HCT116 (cell line): ENCODE measurements around the gene SPARC. TPM values are rescaled to one million over a fixed set of nuclear protein-coding genes. Genes with fewer than 3 reads are reported as not detected.

Experiments used
- ATAC-seq: fragments of 200-7000 bp; cut with Tn5 transposase; 2 replicates; pipeline ENCODE4 v1.9.1; 2020; ENCODE audit warnings: mild to moderate bottlenecking, moderate library complexity
- BruUV-seq: library from RNA; stranded (reverse); fragments of 400-500 nt; replicated peaks from 2 replicates; lab custom pipeline; 2021; lab: Mats Ljungman, UMichigan
- CTCF ChIA-PET: fragments of 300-600 bp; sonication (Branson Sonifier 250); formaldehyde crosslinking; loops from one replicate; lab custom pipeline; 2021; ENCODE audit warnings: antibody characterized with exemption; lab: Charles Lee
- POLR2A ChIA-PET: fragments of 300-600, 350-600 bp; sonication (Branson Sonifier 250); formaldehyde crosslinking; loops from one replicate; lab custom pipeline; 2021; ENCODE audit warnings: antibody characterized with exemption; lab: Charles Lee
- RAD21 ChIA-PET, 2 experiments: fragments of 300-600 bp; sonication (Branson Sonifier 250); formaldehyde crosslinking; loops; one replicate each; lab custom pipeline; 2023; ENCODE audit warnings: low total read pairs in 2 of 2; ENCODE audit not compliant: uncharacterized antibody in 2 of 2, unreplicated experiment in 2 of 2, low non-redundant PET in 1 of 2; lab: Charles Lee
- DNase-seq: peaks from one replicate; pipeline ENCODE4 v3.0.0-alpha.2; 2010; ENCODE audit warnings: low read depth, low spot score
- H2AFZ ChIP-seq: fragments of 200-600 bp; shearing (Covaris generic), sonication (generic); 2 replicates; pipeline ENCODE4 v1.6.1; 2017; ENCODE audit warnings: low read depth, mixed run types, mixed read lengths, antibody characterized with exemption, low read length; ENCODE audit not compliant: poor library complexity, severe bottlenecking
- H3K27ac ChIP-seq: 2 replicates; pipeline ENCODE4 v1.5.1; 2012; ENCODE audit warnings: low read depth, low read length
- H3K27me3 ChIP-seq: fragments of 200-600 bp; sonication (generic); 2 replicates; pipeline ENCODE4 v1.6.1; 2016; ENCODE audit warnings: mixed run types, low read length, mixed read lengths; ENCODE audit not compliant: insufficient read depth
- H3K36me3 ChIP-seq, 2 experiments: fragments of 200-500 bp in 1 of 2; fragments of 200-600 bp in 1 of 2; sonication (Bioruptor generic) in 1 of 2; sonication (generic) in 1 of 2; 2 replicates each; pipeline versions ENCODE4 v1.5.1 to v1.6.1; 2014 to 2016; ENCODE audit warnings: low read length in 2 of 2, inconsistent platforms in 1 of 2, mixed read lengths in 1 of 2, mixed run types in 1 of 2; ENCODE audit not compliant: insufficient read depth in 2 of 2, control insufficient read depth in 1 of 2
- H3K4me1 ChIP-seq, 2 experiments: fragments of 200-600 bp in 1 of 2; sonication (generic) in 1 of 2; 2 replicates each; pipeline versions ENCODE4 v1.5.1 to v1.6.1; 2012 to 2017; ENCODE audit warnings: low read length in 2 of 2, inconsistent platforms in 1 of 2, mild to moderate bottlenecking in 1 of 2, mixed read lengths in 1 of 2, mixed run types in 1 of 2, moderate library complexity in 1 of 2; ENCODE audit not compliant: insufficient read depth in 2 of 2, control insufficient read depth in 1 of 2
- H3K4me2 ChIP-seq: fragments of 200-600 bp; sonication (generic); 2 replicates; pipeline ENCODE4 v1.6.1; 2017; ENCODE audit warnings: mixed run types, low read length, mixed read lengths
- H3K4me3 ChIP-seq, 2 experiments: fragments of 200-600 bp in 1 of 2; sonication (generic) in 1 of 2; replicated peaks in 1 of 2; 2 replicates each; pipeline ENCODE4 v1.5.1; 2011 to 2016; ENCODE audit warnings: low read length in 2 of 2, control low read depth in 1 of 2, low read depth in 1 of 2, mild to moderate bottlenecking in 1 of 2, mixed read lengths in 1 of 2, mixed run types in 1 of 2
- H3K79me2 ChIP-seq: fragments of 200-600 bp; sonication (generic); 2 replicates; pipeline ENCODE4 v1.6.1; 2017; ENCODE audit warnings: mild to moderate bottlenecking, mixed run types, low read length, moderate library complexity, mixed read lengths; ENCODE audit not compliant: insufficient read depth
- H3K9ac ChIP-seq: fragments of 200-600 bp; sonication (generic); 2 replicates; pipeline ENCODE4 v1.6.1; 2016; ENCODE audit warnings: low read length, mixed read lengths
- H3K9me2 ChIP-seq: fragments of 200-600 bp; sonication (generic), shearing (Covaris generic); 2 replicates; pipeline ENCODE4 v1.6.1; 2017; ENCODE audit warnings: mixed run types, mild to moderate bottlenecking, moderate library complexity; ENCODE audit not compliant: insufficient read depth
- H3K9me3 ChIP-seq, 2 experiments: fragments of 200-500 bp in 1 of 2; fragments of 200-600 bp in 1 of 2; sonication (Bioruptor generic) in 1 of 2; sonication (generic) in 1 of 2; 2 replicates each; pipeline ENCODE4 v1.6.1; 2014 to 2017; ENCODE audit warnings: low read length in 2 of 2, mixed read lengths in 2 of 2, inconsistent platforms in 1 of 2, low read depth in 1 of 2, mild to moderate bottlenecking in 1 of 2, mixed run types in 1 of 2, moderate library complexity in 1 of 2; ENCODE audit not compliant: control insufficient read depth in 1 of 2, insufficient read depth in 1 of 2
- H4K20me1 ChIP-seq: fragments of 200-600 bp; sonication (generic), shearing (Covaris generic); 2 replicates; pipeline ENCODE4 v1.6.1; 2017; ENCODE audit warnings: mixed run types, mild to moderate bottlenecking, moderate library complexity; ENCODE audit not compliant: insufficient read depth
- CEBPB ChIP-seq: IDR thresholded peaks from 2 replicates; pipeline ENCODE4 v1.6.1; 2012; ENCODE audit warnings: low read depth
- EGR1 ChIP-seq: IDR thresholded peaks from 2 replicates; pipeline ENCODE4 v1.6.1; 2012; ENCODE audit warnings: low read depth
- EZH2phosphoT487 ChIP-seq: fragments of 200-600 bp; IDR thresholded peaks from 2 replicates; pipeline ENCODE4 v1.6.1; 2018; ENCODE audit warnings: antibody characterized with exemption, borderline replicate concordance
- POLR2AphosphoS5 ChIP-seq: IDR thresholded peaks from 2 replicates; pipeline ENCODE4 v1.6.1; 2011; ENCODE audit warnings: mild to moderate bottlenecking, low read depth, low read length, moderate library complexity
- RAD21 ChIP-seq: IDR thresholded peaks from 2 replicates; pipeline ENCODE4 v1.6.1; 2012; ENCODE audit warnings: low read depth, mild to moderate bottlenecking
- SIN3A ChIP-seq: IDR thresholded peaks from 2 replicates; pipeline ENCODE4 v1.6.1; 2012; ENCODE audit warnings: low read depth
- TCF7L2 ChIP-seq: IDR thresholded peaks from 2 replicates; pipeline ENCODE4 v1.7.0; 2011; ENCODE audit warnings: borderline replicate concordance, inconsistent platforms; ENCODE audit not compliant: insufficient read depth, insufficient read length; ENCODE audit errors: extremely low read depth
- YY1 ChIP-seq: IDR thresholded peaks from 2 replicates; pipeline ENCODE4 v1.6.1; 2011; ENCODE audit warnings: low read length, low read depth, moderate library complexity, mild to moderate bottlenecking; ENCODE audit not compliant: insufficient replicate concordance; ENCODE audit errors: extremely low read depth
- ZNF274 ChIP-seq: fragments of 200-500 bp; sonication (Bioruptor generic); IDR thresholded peaks from 2 replicates; pipeline ENCODE4 v1.6.1; 2014; ENCODE audit warnings: mild to moderate bottlenecking, low read depth, low read length, inconsistent platforms
- intact Hi-C: fragments of 100-400 bp; cut with micrococcal nuclease; formaldehyde crosslinking; loops from 2 replicates; pipeline ENCODE4 v1.10.0; 2022
- total RNA-seq: library from RNA; stranded (reverse); gene quantifications from one replicate; pipeline ENCODE4 v1.2.1, GENCODE V29; 2021; ENCODE audit not compliant: unreplicated experiment
- TF ChIP-seq, protein P1 (sequence below), 3 experiments: fragments of 200-600 bp in 1 of 3; sonication (generic) in 1 of 3; IDR thresholded peaks in 2 of 3; conservative IDR thresholded peaks in 1 of 3; 2 replicates each; pipeline ENCODE4 v1.5.1; 2012 to 2017; ENCODE audit warnings: low read depth in 2 of 3, low read length in 2 of 3, antibody characterized with exemption in 1 of 3, borderline replicate concordance in 1 of 3, control low read depth in 1 of 3, mild to moderate bottlenecking in 1 of 3, mixed read lengths in 1 of 3, mixed run types in 1 of 3, moderate library complexity in 1 of 3; ENCODE audit not compliant: insufficient read depth in 1 of 3
- TF ChIP-seq, protein P2 (sequence below): IDR thresholded peaks from 2 replicates; pipeline ENCODE4 v1.6.1; 2011; ENCODE audit warnings: mild to moderate bottlenecking, low read length, moderate library complexity; ENCODE audit not compliant: insufficient replicate concordance; ENCODE audit errors: extremely low read depth

Gene SPARC
- total RNA-seq, 1 experiment from 2014 or later = 3.0 TPM

DNA sequence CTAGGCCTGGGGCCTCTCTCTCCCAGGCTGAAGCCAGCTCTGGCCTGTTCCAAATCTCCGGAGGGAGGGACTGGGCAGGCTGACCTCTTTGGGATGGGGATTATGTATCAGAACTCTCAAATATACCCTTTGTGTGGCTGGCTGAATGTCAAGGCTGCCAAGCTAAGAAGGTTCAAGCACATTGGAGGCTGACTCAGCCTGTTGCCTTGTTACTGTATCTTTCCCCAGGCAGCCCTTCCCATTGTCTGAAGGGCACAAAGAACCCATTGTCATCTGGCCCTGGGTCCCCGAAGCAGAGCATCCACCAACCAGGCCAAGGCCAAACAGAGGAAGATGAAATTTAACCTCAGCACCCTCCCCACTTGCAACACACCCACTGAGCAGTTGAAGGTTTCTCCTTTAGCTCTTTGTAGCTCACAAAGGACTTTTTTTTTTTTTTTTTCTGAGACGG, 7.3 kb upstream of the SPARC start:
- H3K4me2 ChIP-seq = no peak overlapping the region
- ChIA-PET RAD21 (no interaction called here), POLR2A (no interaction called here), CTCF (no interaction called here)
- intact Hi-C loops = no loop called here
- H3K4me1 ChIP-seq = peaks cover 5 to 11% of the 10 kb centered on the region in 2 experiments; a peak in 3 of 4 replicates
- no peak overlapping the region; the same call in 1 of the 2 replicates for H3K27ac ChIP-seq
- H3K9me3 ChIP-seq = no peaks in the 10 kb centered on the region
- no peaks in the 10 kb centered on the region for H3K79me2 ChIP-seq
- no peaks in the 10 kb centered on the region for H4K20me1 ChIP-seq
- no peak for DNase-seq
- H2AFZ ChIP-seq = no peak overlapping the region
- no peak overlapping the region for H3K4me3 ChIP-seq
- H3K9me2 ChIP-seq = no peaks in the 10 kb centered on the region
- TF ChIP-seq TCF7L2 = no peak
- no peak for TF ChIP-seq POLR2AphosphoS5
- TF ChIP-seq CEBPB = no peak
- no peak for TF ChIP-seq EGR1
- TF ChIP-seq ZNF274 = no peak
- TF ChIP-seq, protein P1, sequence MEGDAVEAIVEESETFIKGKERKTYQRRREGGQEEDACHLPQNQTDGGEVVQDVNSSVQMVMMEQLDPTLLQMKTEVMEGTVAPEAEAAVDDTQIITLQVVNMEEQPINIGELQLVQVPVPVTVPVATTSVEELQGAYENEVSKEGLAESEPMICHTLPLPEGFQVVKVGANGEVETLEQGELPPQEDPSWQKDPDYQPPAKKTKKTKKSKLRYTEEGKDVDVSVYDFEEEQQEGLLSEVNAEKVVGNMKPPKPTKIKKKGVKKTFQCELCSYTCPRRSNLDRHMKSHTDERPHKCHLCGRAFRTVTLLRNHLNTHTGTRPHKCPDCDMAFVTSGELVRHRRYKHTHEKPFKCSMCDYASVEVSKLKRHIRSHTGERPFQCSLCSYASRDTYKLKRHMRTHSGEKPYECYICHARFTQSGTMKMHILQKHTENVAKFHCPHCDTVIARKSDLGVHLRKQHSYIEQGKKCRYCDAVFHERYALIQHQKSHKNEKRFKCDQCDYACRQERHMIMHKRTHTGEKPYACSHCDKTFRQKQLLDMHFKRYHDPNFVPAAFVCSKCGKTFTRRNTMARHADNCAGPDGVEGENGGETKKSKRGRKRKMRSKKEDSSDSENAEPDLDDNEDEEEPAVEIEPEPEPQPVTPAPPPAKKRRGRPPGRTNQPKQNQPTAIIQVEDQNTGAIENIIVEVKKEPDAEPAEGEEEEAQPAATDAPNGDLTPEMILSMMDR (IDR thresholded peaks at IDR 0.05 in 2 of 3, conservative IDR thresholded peaks at IDR 0.05 in 1 of 3; ENCODE audit: borderline replicate concordance in 1 of 3, insufficient read depth in 1 of 3, low read depth in 2 of 3, low read length in 2 of 3) = no peak
- BruUV-seq = no TSS peak
- H3K27me3 ChIP-seq = no peaks in the 10 kb centered on the region
- no peaks in the 10 kb centered on the region for H3K36me3 ChIP-seq
- ATAC-seq = peak; percentile 53
- H3K9ac ChIP-seq = no peak overlapping the region

DNA sequence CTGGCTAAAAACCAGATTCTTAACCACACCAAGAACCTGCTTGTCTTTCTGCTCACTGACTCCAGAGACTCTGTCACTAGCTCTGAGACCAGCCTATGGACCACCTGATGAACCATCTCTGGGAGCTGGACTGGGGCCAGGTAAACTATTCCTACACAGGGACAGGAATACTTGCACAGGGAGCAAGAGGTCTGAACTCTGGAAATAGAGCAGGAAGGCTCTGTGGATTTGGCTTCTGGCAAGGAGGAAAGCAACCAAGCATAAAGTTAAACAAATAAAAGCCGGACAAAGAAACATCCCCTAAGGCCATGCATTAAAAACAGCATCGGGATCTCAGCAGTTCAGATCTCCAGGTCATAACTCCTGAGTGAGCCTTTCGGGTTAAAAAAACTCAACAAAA, 5.6 kb upstream of the SPARC start:
- DNase-seq (no peak), ATAC-seq (no peak)
- CTCF ChIA-PET = no interaction called here
- Histone ChIP-seq H3K9me2 (no peaks in the 10 kb centered on the region), H3K9me3 (no peaks in the 10 kb centered on the region), H4K20me1 (no peaks in the 10 kb centered on the region), H3K27ac (no peak overlapping the region), H3K4me3 (no peak overlapping the region), H3K79me2 (no peaks in the 10 kb centered on the region), H3K4me1 (peaks cover 2 to 6% of the 10 kb centered on the region in 2 experiments; a peak in 2 of 4 replicates), H2AFZ (no peak overlapping the region), H3K9ac (no peak overlapping the region), H3K27me3 (no peaks in the 10 kb centered on the region), H3K4me2 (no peak overlapping the region), H3K36me3 (no peaks in the 10 kb centered on the region)
- BruUV-seq = no TSS peak
- RAD21 ChIA-PET = no interaction called here
- intact Hi-C loops = no loop called here
- POLR2A ChIA-PET = interaction anchor here (1.1 kb wide), 1 partner anchor 11 kb away, joined by 3 read pairs; no protein-coding TSS in a partner anchor
- TF ChIP-seq, protein P2, sequence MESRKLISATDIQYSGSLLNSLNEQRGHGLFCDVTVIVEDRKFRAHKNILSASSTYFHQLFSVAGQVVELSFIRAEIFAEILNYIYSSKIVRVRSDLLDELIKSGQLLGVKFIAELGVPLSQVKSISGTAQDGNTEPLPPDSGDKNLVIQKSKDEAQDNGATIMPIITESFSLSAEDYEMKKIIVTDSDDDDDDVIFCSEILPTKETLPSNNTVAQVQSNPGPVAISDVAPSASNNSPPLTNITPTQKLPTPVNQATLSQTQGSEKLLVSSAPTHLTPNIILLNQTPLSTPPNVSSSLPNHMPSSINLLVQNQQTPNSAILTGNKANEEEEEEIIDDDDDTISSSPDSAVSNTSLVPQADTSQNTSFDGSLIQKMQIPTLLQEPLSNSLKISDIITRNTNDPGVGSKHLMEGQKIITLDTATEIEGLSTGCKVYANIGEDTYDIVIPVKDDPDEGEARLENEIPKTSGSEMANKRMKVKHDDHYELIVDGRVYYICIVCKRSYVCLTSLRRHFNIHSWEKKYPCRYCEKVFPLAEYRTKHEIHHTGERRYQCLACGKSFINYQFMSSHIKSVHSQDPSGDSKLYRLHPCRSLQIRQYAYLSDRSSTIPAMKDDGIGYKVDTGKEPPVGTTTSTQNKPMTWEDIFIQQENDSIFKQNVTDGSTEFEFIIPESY = no peak
- TF ChIP-seq, protein P1 (IDR thresholded peaks at IDR 0.05 in 2 of 3, conservative IDR thresholded peaks at IDR 0.05 in 1 of 3; ENCODE audit: borderline replicate concordance in 1 of 3, insufficient read depth in 1 of 3, low read depth in 2 of 3, low read length in 2 of 3) = no peak
- TF ChIP-seq SIN3A (no peak), YY1 (no peak), RAD21 (no peak), EZH2phosphoT487 (no peak)
